Measurements from ENCODE around the gene FGF2. TPM values are rescaled to one million over a fixed set of nuclear protein-coding genes. Genes with fewer than 3 reads are reported as not detected.

The FGF2 gene
- total RNA-seq, 1 donor from 2014 or later = 26.1 TPM

GRCh38 chr4:122827879-122828601 is 1.4 kb downstream of the FGF2 start:
- Mint-ChIP-seq H3K27ac (ENCODE audit: unreplicated experiment) (peak overlapping the region; percentile 93), H3K27me3 (ENCODE audit: unreplicated experiment) (peaks cover 7% of the 10 kb centered on the region), H3K9me3 (ENCODE audit: unreplicated experiment) (no peaks in the 10 kb centered on the region), H3K4me3 (ENCODE audit: unreplicated experiment) (peak overlapping the region; percentile 96), H3K36me3 (ENCODE audit: low read depth, unreplicated experiment) (peaks cover 7% of the 10 kb centered on the region), H3K4me1 (ENCODE audit: unreplicated experiment) (peaks cover 44% of the 10 kb centered on the region)
- peak; percentile 24 for DNase-seq (ENCODE audit: low spot score)
- TF ChIP-seq, protein P1, sequence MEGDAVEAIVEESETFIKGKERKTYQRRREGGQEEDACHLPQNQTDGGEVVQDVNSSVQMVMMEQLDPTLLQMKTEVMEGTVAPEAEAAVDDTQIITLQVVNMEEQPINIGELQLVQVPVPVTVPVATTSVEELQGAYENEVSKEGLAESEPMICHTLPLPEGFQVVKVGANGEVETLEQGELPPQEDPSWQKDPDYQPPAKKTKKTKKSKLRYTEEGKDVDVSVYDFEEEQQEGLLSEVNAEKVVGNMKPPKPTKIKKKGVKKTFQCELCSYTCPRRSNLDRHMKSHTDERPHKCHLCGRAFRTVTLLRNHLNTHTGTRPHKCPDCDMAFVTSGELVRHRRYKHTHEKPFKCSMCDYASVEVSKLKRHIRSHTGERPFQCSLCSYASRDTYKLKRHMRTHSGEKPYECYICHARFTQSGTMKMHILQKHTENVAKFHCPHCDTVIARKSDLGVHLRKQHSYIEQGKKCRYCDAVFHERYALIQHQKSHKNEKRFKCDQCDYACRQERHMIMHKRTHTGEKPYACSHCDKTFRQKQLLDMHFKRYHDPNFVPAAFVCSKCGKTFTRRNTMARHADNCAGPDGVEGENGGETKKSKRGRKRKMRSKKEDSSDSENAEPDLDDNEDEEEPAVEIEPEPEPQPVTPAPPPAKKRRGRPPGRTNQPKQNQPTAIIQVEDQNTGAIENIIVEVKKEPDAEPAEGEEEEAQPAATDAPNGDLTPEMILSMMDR (IDR thresholded peaks at IDR 0.05; ENCODE audit: unreplicated experiment) = no peak

DNA sequence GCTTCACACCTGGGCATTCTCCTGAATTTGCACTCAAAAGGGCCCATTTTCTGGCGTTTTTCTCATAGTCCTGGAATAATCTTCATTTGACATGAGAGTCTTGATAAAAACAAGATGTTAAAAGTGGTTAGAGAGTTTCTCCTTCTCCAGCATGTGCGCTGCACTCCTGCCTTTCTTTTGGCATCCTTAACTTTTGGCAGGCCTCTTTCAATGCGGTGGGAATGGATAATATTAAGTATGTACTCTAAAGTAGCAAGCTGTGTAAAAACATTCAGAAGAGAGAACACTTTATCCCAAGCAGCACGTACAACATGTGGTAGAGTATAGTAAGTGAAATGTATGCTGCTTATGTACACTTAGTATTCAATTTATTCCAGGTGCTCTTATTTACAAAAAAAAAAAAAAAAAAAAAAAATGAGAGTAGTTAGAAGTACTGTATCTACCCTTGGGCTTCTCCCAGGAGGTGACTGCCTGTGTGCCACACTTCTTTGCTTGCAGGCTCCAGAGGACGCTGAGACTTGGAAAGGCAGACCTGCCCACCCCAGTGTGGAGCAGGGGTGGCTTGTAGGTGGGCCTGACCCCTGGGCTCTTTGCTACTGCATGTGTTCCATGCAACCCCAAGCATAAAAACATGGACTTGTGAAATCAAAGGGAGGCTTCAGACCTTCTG is 3.9 kb downstream of the FGF2 start:
- Mint-ChIP-seq H3K36me3 (ENCODE audit: low read depth, unreplicated experiment) (peaks cover 7% of the 10 kb centered on the region), H3K4me1 (ENCODE audit: unreplicated experiment) (peaks cover 34% of the 10 kb centered on the region), H3K4me3 (ENCODE audit: unreplicated experiment) (no peak overlapping the region), H3K9me3 (ENCODE audit: unreplicated experiment) (no peaks in the 10 kb centered on the region), H3K27ac (ENCODE audit: unreplicated experiment) (no peak overlapping the region), H3K27me3 (ENCODE audit: unreplicated experiment) (peaks cover 10% of the 10 kb centered on the region)
- TF ChIP-seq, protein P1 (IDR thresholded peaks at IDR 0.05; ENCODE audit: unreplicated experiment) = no peak
- no peak for DNase-seq (ENCODE audit: low spot score)

GRCh38 chr4:122831515-122832196 is 5.0 kb downstream of the FGF2 start:
- H3K4me3 Mint-ChIP-seq (ENCODE audit: unreplicated experiment) = no peak overlapping the region
- TF ChIP-seq, protein P1 (IDR thresholded peaks at IDR 0.05; ENCODE audit: unreplicated experiment) = no peak
- no peak for DNase-seq (ENCODE audit: low spot score)
- H3K9me3 Mint-ChIP-seq (ENCODE audit: unreplicated experiment) = no peaks in the 10 kb centered on the region
- H3K4me1 Mint-ChIP-seq (ENCODE audit: unreplicated experiment) = peaks cover 30% of the 10 kb centered on the region
- H3K27me3 Mint-ChIP-seq (ENCODE audit: unreplicated experiment) = peaks cover 10% of the 10 kb centered on the region
- H3K36me3 Mint-ChIP-seq (ENCODE audit: low read depth, unreplicated experiment) = peaks cover 7% of the 10 kb centered on the region
- H3K27ac Mint-ChIP-seq (ENCODE audit: unreplicated experiment) = no peak overlapping the region

GRCh38 chr4:122832732-122833131 is 6.1 kb downstream of the FGF2 start:
- TF ChIP-seq, protein P1 (IDR thresholded peaks at IDR 0.05; ENCODE audit: unreplicated experiment) = no peak
- Mint-ChIP-seq H3K9me3 (ENCODE audit: unreplicated experiment) (no peaks in the 10 kb centered on the region), H3K27me3 (ENCODE audit: unreplicated experiment) (peaks cover 7% of the 10 kb centered on the region), H3K4me1 (ENCODE audit: unreplicated experiment) (peaks cover 28% of the 10 kb centered on the region), H3K36me3 (ENCODE audit: low read depth, unreplicated experiment) (peaks cover 5% of the 10 kb centered on the region), H3K27ac (ENCODE audit: unreplicated experiment) (no peak overlapping the region), H3K4me3 (ENCODE audit: unreplicated experiment) (no peak overlapping the region)
- DNase-seq (ENCODE audit: low spot score) = no peak

Measured in endothelial cell (in vitro differentiated cells).